Putamen (tissue), 1 donor: ENCODE results near the gene UBB.
A peak's percentile ranks its signal among the peaks of the same experiment; 100 is the strongest.

Source experiments
- DNase-seq: peaks from one replicate; pipeline ENCODE4 v3.0.0-alpha.2; 2016; ENCODE audit warnings: low spot score

UBB gene

DNA sequence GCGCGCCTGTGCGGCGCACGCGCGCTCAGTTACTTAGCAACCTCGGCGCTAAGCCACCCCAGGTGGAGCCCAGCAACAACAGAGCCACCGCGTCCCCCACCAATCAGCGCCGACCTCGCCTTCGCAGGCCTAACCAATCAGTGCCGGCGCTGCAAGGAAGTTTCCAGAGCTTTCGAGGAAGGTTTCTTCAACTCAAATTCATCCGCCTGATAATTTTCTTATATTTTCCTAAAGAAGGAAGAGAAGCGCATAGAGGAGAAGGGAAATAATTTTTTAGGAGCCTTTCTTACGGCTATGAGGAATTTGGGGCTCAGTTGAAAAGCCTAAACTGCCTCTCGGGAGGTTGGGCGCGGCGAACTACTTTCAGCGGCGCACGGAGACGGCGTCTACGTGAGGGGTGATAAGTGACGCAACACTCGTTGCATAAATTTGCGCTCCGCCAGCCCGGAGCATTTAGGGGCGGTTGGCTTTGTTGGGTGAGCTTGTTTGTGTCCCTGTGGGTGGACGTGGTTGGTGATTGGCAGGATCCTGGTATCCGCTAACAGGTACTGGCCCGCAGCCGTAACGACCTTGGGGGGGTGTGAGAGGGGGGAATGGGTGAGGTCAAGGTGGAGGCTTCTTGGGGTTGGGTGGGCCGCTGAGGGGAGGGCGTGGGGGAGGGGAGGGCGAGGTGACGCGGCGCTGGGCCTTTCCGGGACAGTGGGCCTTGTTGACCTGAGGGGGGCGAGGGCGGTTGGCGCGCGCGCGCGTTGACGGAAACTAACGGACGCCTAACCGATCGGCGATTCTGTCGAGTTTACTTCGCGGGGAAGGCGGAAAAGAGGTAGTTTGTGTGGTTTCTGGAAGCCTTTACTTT lies at the start of gene UBB:
Gene UBB (plus strand): TSS at position 452 of the 856 bp plus-strand sequence. CDS start 817 bp downstream, outside the sequence.
- DNase-seq = peak; percentile 96

- DNase-seq = no peak
These were observed 42.5 kb upstream of the UBB start for GRCh38 chr17:16338391-16338790.

- no peak for DNase-seq
These were observed 41.5 kb upstream of the UBB start for GRCh38 chr17:16339402-16339801.

DNA sequence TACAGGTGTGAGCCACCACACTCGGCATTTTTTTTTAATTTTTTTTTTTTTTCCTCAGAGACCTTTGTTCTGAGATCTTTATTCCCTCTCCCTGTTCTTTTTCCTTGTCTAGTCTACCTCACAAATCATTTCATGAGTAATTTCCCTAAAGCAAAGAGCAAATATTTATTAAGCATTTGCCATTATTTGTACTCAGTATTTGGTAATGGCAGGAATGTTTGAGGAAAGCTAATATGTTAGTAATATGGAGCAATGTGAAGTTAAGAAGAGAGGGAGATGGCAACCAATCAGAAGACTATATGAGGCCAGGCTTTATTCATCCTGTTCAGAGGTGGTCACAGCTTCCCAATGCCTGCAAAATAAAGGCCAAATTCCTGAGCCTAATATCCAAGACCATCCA lies 40.9 kb upstream of the UBB start:
- no peak for DNase-seq

- DNase-seq = no peak
These were observed 37.9 kb upstream of the UBB start for GRCh38 chr17:16342979-16343378.

GRCh38 chr17:16343569-16343968 lies 37.3 kb upstream of the UBB start:
- DNase-seq = no peak

GRCh38 chr17:16345565-16345964 lies 35.3 kb upstream of the UBB start:
- no peak for DNase-seq

DNA sequence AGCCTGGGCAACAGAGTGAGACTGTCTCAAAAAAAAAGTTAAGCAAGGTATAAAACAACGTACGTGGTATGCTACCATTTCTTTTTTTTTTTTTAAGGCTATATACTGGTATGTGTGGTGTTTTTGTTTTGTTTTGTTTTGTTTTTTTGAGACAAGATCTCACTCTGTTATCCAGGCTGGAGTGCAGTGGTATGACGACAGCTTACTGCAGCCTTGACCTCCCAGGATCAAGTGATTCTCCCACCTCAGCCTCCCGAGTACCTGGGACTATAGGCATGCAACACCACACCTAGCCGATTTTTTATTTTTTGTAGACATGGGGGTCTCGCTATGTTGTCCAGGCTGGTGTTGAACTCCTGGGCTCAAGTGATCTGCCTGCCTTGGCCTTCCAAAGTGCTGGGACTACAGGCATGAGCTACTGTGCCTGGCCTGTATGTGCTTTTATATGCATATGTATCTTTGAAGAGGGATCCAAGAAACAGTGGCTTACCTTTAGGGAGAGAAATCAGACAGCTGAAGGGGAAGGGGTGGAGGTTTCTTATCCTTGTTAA lies 34.1 kb upstream of the UBB start:
- no peak for DNase-seq

DNA sequence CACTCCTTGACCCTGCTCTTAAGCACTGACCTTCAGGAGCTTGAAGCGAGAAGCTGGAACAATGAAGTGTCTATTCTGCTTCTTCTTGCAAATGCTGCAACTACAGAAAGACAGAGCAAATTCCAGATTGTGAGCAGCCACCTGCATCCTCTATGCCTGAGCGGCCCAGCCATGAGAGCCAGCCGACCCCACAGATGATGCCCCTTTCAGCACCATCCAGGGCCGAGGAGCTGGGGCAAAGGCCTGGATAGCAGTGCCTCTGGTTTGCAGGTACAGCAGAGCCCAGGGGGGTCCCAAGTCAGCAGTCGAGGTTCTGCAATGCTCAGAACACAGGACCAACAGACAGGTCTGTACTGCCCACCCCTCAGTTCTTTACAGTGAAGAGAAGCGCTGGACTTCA lies 32.3 kb upstream of the UBB start:
- DNase-seq = no peak

GRCh38 chr17:16349431-16349830 lies 31.5 kb upstream of the UBB start:
- DNase-seq = no peak

DNA sequence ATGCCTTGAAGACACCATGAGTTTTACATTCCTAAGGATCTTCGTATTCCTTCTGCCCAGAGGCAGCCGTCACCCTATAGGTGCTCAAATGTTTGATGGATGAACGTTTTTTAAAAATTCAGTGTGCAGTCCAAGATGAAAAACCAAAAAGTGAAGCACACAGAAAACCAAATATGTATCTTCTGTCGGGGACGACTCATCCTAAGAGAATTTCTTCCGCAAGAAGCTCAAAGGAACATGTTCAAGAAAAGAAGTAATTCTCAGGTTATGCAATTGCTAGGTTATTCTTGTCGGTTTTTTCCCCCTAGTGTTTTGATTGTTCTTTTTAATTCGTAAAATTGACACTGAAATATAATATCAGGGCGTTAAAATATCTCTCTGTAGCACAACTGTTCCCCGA lies 29.1 kb upstream of the UBB start:
- no peak for DNase-seq

DNA sequence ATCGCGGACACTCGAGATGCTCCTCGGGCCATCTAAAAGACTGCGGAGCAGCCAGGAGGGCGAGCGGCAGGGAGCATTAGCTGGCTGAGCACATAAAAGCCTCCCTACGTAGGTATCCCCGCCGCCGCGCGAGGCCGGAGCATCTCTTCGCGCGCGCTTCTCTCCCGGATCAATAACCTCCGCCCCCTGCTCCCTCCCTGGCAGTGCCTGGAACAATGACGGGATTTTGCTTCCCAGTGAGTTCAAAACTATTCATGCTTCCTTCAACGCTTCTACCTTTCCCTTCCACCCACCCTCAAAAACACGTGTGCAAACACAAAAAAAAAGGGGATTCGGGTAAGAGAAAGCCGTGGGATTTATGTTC lies 28.6 kb upstream of the UBB start:
- peak; percentile 68 for DNase-seq

DNA sequence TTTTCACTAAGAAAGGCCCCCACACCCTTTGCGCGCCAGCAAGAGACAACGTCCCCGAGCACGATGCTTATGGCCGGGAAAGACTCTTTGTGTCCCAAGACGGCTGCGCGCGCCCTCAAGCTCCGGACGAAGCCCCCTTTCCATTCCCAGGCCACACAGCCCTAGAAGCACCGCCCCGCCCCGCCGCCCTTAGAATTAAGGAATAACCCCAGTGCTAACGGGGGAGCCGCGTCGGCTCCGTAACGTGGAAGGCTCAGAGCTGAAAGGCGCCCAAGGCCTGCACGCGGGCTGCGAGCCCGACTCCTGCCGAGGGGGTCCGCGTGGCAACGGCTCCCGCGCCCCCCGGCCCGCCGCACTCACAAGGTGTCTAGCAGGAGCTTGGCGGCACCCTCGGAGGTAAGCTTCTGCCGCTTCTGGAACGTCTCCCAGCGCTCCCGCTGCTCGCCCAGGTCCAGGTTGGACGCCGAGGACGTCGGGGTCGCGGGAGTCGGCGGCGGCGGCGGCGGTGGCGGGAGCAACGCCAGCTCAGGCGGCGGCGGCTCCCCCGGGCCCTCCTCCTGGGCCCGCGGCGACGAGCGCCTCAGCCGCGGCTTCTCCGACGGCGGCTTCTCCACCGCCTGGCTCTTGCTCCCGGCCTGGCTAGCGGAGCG lies 28.1 kb upstream of the UBB start:
- no peak for DNase-seq

DNA sequence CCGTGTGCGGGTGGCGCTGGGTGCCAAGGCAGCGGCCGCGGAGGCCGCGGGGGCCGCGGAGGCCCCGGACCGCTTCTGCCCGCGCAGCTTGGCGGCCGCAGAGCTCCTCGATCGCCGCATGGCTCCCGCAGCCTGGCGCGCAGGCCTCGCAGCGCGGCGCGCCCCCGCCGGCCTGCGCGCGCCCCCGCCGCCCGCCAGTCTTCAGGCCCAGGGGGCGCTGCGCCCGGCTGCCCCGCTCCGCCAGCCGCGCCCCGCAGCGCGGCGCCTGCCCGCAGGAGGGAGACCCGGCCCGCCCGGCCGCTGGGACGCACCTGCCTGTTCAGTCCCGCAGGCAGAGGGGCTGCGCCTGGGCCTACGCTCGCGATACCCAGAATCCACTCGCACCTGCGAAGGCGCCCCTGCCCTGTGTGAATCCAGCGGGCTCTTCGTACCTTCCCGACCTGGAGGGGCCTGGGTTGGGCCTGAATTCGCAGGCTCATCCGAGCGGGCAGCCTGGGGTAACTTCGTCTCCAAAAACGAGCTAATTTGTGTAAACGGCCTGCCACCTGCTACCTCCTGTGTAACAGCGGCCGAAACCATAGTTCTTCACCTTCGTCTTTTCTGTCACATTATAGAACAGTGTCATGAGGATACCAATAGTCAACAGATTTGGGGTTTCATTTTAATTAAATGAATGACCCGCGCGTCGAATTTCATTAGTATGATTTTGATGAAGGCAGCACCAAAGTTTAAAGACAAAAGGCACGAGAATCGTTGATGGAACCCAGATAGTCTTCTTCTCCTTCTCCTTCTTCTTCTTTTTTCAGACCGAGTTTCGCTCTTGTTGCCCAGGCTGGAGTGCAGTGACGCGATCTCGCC lies 27.3 kb upstream of the UBB start, which contains the start of gene CENPV:
Gene CENPV (minus strand): TSS at position 153 of the 858 bp plus-strand sequence. CDS start 33 bp downstream, at position 120.
- DNase-seq = no peak

DNA sequence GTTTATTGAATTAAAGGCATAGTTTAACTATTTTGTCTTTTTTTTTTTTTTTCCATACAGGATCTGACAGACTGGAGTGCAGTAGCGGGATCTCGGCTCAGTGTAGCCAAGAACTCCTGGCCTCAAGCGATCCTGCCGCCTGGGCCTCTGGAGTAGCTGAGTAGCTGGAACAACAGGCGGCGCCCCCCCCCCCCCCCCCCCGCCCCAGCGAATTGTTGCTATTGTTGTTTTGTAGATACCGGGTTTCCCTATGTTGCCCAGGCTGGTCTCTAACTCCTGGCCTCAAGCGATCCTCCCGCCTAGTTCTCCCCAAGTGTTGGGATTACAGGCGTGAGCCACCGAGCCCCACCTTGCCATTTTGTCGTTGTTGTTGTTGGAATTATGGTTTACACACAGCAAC lies 26.3 kb upstream of the UBB start:
- no peak for DNase-seq

DNA sequence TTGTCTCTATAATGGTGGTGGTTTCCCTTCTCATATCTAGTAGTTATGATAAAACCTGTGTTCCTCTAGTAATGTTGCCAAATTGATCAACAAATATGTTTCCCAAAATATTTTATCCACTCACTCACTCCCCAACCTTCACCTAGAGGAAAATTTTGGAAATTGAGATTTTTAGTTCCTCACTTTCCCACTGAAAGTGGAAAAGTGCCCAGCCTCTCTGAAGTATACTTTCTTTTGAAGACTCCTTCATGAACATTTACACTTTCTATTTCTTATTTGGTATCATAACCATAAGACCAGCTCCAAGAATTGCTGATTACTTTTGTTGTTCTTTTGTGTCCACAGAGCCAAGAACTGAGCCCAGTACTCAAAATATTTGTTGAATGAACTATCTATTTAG lies 22.5 kb upstream of the UBB start:
- no peak for DNase-seq

- DNase-seq = no peak
These were observed 19.0 kb upstream of the UBB start for GRCh38 chr17:16361874-16362273.

- peak; percentile 71 for DNase-seq
These were observed 16.9 kb upstream of the UBB start for GRCh38 chr17:16363749-16364536.

DNA sequence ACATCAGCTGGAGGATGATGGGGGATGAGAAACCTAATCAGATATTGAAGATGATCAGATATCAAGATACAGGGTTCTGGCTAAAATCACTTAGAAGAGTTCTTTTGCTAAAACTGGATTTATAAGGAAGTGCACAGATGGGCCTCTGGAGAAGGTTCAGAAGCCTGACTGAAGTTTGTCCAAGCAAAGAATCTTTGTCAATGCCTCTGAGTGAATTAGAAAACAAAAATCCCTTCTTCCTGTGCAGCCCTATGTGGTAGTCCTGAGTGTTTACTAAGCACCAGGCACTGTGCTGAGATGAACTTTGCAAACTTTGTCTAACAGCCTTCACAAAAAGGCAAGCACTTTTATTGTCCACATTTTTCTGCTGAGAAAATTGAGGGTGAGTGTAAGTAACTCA lies 16.3 kb upstream of the UBB start:
- no peak for DNase-seq

GRCh38 chr17:16371742-16372141 lies 9.1 kb upstream of the UBB start:
- DNase-seq = no peak

DNA sequence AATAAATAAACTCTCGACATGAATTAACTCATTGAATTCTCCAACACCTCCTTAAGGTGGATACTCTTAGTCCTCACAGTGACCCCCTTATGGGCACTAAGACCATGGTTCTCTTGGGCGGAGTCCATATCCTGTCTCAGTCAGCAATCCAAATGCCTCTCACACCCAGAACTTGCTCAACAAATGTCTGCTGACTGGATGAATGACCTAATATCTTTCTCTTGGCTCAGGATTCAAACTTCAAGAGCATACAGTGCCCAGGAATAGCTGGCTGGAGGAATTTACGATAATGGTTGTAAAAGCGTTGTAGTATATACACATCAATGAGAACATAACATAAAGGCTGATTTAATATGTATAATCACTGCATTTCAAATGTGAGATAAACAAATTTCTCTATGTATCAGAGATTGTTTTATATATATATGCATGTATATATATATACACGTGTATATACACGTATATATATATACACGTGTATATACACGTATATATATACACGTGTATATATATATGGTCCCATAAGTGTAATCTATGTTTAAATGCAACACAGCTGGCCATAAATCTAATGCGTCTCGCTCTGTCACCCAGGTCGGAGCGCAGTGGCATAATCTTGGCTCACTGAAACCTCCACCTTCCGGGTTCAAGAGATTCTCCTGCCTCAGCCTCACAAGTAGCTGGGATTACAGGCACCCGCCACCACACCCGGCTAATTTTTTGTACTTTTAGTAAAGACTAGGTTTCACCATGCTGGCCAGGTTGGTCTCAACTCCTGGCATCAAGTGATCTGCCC lies 6.5 kb upstream of the UBB start:
- DNase-seq = no peak
